GM21529 (cell line): Measurements from ENCODE around the gene ZFP91.
A peak's percentile ranks its signal among the peaks of the same experiment; 100 is the strongest.
"Not testable (repeated sequence)": the region's sequence is repeated elsewhere in the genome, so short reads cannot be mapped to it uniquely, and the experiment has no call there.

ENCODE experiments used
- ATAC-seq: cut with Tn5 transposase; IDR thresholded peaks from one replicate; pipeline ENCODE4 v1.9.1; 2021; ENCODE audit not compliant: unreplicated experiment

Gene ZFP91, protein sequence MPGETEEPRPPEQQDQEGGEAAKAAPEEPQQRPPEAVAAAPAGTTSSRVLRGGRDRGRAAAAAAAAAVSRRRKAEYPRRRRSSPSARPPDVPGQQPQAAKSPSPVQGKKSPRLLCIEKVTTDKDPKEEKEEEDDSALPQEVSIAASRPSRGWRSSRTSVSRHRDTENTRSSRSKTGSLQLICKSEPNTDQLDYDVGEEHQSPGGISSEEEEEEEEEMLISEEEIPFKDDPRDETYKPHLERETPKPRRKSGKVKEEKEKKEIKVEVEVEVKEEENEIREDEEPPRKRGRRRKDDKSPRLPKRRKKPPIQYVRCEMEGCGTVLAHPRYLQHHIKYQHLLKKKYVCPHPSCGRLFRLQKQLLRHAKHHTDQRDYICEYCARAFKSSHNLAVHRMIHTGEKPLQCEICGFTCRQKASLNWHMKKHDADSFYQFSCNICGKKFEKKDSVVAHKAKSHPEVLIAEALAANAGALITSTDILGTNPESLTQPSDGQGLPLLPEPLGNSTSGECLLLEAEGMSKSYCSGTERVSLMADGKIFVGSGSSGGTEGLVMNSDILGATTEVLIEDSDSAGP

DNA sequence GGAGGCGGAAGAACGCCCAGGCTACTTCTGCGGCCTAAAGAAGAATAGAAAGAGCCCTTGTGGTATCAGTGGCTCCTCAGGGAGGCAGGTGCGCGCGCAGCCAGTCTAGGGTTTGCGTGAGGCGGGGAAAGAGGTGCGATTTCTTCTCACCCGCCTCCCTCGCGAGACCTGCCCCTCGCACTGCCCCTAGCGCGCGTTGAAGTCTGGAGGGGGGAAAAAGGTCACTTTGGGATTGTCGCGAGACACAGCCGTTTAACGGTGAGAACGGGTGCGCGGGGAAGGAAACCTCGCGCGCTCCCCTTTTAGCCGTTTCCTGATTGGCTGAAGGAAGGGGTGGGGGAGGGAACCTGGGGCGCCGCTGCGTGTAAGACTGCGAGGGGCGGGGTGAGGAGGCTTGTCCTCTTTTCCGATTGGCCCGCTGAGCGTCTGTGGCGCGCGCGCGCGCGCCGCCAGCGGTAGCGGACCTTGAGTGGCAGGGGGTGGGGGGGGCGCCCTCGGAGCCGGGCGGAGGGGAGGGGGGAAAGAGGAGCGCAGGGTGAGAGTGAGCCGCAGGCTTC, at the start of gene ZFP91:
ZFP91 (plus strand) TSS at position 429 of the 557 bp plus-strand sequence. CDS start 219 bp downstream, outside the sequence.
- ATAC-seq: peak; percentile 33

DNA sequence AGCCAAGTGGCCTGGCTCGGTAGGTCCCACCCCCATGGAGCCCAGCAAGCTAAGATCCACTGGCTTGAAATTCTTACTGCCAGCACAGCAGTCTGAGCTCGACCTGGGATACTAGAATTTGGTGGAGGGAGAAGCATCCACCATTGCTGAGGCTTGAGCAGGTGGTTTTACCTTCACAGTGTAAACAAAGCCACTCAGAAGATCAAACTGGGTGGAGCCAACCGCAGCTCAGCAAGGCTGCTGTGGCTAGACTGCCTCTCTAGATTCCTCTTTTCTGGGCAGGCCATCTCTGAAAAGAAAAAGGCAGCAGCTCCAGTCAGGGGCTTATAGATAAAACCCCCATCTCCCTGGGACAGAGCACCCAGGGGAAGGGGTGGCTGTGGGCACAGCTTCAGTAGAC, 48.6 kb upstream of the ZFP91 start:
- ATAC-seq: no peak

DNA sequence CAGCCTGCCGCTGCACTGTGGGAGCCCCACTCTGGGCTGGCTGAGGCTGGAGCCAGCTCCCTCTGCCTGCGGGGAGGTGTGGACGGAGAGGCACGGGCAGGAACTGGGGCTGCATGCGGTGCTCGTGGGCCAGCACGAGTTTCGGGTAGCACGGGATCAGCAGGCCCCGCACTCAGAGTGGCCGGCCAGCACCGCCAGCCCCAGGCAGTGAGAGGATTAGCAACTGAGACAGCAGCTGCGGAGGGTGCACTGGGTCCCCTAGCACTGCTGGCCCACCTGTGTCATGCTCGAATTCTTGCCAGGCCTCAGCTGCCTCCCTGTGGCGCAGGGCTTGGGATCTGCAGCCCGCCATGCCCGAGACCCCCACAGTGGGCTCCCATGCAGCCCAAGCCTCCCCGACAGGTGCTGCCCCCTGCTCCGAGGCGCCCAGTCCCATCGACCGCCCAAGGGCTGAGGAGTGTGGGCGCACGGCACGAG, 47.0 kb upstream of the ZFP91 start:
- ATAC-seq: no peak

DNA sequence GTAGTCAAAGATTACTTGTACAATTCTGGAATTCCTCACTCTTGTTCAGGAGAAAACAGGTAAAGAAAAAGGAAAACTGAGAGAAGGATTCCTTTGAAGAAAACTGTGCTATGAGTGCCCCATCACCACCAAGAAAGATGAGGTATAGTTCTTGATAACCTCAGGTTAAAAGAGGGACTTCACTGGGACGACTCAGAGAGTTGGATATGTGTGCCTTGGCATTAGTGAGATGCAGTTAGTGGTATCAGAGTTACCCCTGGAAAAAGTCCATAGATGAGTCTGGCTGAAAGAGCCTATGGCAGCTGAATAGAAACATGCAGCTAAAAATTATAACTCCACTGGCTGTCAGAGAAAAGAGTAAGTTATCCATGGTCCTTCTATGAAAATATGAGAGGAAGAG, 32.0 kb upstream of the ZFP91 start:
- ATAC-seq: no peak

DNA sequence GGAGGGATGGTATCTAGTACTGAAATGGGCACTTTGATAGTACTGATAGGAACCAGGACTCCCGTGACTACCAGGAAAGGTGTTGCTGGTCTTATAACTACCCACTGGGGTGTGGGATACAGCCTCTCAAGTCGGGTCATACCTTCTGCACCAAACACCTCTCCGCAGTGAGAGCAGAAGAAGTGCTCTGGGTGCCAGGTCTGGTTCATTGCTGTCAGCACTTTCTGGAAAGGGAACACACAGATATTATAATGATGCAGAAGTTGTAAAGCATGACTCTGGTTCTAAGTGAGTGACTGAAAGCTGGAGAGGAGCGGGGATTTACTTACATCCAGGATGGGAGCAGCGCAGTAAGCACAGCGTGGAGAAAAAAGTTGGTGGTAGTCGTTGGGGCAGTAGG, 29.2 kb upstream of the ZFP91 start:
- no peak for ATAC-seq

DNA sequence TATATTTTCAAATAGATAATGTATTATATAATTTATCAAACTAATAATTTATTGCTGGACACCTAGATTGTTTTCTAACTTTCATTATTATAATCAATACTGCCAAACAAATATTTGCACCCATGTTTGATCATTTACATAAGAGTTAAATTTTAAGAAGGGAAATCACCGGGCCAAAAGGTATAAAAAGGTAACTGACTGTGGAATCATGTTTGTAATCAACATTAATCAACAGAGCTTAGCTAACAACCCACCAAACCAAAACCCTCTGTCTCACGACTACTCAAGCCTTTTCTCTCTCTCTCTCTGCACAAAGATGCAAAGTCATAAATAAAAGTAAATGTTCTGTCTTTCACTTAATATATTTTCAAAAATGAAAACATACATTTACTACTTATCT, 18.0 kb upstream of the ZFP91 start:
- ATAC-seq: no peak

DNA sequence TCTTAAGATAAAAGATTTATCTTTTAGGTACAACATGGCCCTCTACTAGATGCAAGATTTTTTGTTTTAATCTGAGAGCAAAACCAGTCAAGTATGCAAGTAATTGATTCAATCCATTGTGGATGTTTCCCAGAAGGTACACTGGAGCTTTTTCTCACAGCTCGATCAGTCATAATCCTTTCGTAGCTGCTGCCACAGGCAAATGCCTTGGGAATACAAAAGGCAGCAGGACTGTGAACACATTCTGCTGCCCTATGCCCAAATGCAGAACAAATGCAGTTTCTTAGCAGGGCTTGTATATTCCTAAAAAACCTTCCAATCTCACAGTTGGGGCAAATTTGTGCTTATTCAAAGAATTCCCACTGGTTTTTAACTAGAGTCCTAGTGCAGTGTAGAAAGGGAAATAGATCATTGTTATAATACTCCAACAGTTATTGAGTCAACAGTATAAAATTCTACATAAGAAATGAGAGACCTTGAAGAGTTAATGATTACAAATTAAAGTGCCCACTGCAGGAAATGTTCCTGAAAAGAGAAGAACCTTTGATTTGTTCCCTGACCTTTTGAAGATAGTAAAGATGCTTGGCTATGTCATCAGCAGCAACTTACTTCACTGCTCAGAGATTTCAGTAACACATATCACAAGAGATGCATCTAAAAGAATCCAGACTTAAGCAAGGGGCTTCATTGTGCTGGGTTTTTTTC, 17.3 kb upstream of the ZFP91 start:
- ATAC-seq: no peak

DNA sequence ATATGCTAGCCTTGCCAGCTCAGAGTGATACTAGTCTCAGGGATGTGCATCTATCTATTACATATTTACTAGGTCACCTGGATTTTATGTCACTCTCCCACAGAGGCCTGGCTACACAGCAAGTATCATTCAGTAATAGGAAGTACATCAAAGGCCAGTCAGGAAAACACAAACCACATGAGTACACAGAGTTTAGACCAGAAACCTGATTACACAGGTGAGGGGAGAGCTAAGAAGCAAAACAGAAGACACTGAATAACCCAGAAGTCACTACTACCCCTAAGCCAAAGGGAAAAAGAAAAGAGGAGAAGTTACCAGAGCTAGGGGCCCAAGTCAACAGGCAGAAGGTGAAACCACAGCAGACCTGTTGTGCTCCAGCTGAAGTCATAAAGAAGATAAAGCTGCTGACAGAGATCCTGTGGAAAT, 16.5 kb upstream of the ZFP91 start:
- peak; percentile 89 for ATAC-seq

DNA sequence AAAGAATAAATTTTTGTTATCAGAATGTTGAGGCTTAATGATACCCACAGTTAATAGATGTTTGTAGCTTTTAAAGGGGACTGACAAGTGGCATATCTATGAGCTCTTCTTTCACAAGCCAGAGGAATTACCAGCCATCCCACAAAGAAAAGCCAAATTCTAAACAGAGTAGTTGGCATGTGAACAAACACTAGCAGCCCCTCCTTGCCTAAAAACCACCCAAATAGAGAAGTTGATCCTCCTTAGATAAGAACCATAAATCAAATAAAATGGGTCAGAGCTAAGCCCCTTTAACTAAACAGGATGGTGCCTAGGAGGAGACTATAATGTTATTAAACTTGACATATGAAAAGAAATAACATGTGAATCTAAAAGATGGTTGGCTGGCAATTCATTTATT, 14.6 kb upstream of the ZFP91 start:
- no peak for ATAC-seq

DNA sequence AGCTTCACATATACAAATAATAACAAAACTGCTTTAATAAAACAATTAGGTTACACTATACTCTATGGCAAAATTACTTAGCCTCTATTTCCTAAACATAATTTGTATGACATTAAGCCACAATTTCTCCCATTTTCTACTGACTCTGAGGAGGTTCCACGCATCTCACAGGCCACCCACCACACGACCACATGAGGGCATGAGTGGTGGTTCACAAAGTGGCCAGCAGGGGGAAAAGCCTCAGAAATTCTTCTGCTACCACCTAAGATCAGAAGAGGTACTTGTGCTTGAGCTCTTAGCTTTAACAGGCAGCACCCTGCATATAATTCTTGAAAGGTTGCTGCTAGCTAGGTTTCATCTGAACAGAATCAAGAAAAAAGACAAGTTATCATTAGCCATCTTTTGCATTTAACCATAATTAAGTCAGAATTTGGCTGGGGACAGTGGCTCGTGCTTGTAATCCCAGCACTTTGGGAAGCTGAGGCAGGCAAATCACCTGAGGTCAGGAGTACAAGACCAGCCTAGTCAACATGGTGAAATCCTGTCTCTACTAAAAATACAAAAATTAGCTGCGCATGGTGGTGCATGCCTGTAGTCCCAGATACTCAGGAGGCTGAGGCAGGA, 10.9 kb upstream of the ZFP91 start:
- peak; percentile 90 for ATAC-seq

DNA sequence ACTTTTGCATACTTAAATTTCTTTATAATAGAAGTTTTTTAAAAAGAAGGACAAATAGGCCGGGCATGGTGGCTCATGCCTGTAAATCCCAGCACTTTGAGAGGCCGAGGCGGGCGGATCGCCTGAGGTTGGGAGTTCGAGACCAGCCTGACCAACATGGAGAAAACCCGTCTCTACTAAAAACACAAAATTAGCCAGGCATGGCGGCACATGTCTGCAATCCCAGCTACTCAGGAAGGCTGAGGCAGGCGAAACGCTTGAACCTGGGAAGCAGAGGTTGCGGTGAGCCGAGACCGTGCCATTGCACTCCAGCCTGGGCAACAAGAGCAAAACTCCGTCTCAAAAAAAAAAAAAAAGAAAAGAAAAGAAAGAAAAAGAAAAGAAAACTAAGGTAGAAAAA, 6.0 kb upstream of the ZFP91 start:
- ATAC-seq: not testable (repeated sequence)

DNA sequence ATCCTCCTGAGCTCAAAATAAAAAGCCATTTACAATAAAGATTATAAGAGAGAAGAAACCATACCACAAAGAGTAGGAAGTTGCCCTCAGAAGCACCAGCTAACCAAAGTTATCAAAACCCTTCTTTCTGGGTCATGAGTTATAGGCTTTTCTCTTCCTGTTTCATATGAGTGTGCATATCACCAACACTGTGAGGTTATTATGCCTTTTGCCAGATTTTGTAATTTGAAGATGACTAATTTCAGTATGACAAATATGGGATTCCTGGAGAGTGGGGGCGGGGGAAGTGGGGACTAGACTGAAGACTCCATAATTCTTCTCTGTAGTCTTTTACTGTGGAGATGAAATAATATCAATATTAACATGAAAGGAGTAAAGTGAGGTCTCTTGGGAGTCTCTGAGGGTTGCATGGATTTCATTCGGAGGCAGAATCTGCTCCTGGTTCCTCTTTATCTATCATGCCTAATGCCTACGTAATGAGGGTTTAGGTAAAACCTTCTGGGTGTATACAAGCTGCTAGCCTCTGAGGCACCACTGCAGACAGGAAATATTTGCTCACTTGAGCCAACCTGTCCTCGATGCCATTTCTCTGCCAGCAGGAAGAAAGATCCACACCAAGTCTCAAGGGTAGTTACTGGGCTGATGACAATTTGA, 5.3 kb upstream of the ZFP91 start:
- peak; percentile 22 for ATAC-seq

DNA sequence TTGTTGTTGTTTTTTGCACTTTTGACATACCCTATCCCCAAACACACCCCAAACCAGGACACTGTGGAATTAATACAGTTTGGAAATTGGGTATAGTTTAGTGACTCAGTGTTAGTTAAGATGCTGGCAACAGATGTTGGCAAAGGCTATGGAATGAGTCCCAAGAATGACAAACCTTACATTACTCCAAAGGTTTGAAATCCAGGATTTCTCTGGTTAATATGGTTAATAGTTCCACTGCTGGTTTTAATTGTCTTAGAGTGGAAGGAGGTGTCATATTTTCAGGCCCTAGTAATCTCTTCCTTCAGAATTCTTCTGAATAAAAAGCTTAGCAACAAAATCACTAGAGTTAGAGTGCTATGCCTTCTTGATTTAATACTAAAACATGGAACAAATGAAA, 4.0 kb upstream of the ZFP91 start:
- no peak for ATAC-seq

DNA sequence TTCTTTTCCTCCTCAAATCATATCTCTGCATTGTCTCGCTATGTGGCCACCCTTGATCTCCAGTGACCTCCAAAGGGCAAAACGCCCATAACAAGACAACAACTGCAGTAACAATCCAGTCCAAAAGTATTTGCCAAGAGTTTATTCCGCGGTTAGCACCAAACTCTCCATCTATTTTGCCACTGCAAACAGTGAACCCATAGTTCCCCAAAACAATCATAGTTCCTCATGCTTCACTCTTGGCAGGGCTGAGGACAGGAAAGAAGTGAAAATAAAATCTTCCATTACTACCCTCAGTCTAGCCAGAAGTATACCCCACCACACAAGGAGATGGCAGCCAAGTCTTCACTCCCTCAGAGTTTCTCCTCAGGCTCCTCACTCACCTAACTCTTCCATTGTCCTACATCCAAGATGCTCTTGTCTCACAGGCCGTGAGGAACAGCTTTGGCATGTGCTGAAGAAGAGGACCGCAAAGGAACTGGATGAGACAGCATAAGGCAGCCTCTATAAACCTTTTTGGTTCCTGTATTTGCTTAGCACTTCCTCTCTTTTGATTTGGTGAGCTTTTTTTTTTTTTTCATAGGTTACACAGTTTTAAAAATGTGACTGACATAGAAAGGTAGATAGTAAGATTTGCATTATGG, 3.4 kb upstream of the ZFP91 start, which contains the start of gene LPXN:
LPXN (minus strand) TSS at position 480 of the 644 bp plus-strand sequence; CDS start at position 396, 84 bp downstream.
- no peak for ATAC-seq

DNA sequence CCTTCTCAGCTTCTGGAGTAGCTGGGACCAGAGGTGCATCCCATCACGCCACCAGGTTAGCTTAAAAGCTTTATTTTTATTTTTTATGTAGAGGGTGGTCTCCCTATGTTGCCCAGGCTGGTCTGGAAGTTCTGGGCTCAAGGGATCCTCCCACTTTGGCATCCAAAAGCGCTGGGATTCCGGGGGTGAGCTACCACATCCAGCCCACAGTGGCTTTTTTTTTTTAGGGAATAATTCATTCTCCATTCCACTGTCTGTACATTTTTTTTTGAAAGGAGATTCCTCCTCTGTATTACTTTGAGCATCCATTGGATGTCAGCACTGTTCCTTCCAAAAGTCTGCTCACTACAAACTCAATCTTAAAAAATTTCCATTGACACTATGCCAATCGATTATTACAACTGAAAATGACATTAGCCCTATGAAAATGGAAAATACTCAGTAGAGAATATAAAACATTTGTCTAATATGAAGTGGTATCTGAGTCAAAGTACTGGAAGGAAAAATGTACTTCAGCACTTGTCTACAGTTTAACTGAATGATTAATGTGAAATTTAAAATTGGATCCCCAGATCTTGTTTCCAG, 1.9 kb upstream of the ZFP91 start:
- no peak for ATAC-seq

DNA sequence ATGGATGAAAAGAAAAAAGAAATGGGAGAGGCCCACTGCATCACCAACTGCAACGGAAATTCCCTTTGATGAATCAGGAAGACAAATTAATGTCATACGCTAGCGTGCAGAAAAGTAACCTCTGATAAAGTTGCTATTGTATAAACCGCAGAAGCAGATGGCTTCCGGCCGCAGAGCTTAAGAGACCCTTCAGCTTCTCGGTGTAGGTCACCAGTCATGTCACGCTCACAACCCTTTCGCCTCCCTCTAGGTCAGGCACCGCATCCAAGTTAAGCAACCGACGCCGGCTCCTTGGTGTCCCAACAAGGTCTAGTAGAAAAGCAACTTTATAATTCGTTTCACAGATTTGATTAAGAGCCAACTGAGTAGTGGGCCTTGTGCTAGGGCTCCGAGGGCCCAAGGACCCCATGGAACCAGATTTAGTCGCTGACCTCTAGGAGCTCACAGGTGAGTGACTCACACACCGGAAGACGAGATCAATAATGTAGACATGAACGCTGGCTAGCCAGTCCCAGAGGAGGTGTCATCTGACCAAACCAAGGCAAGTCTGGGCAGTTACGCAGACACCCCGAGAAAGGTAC, 1.2 kb upstream of the ZFP91 start:
- ATAC-seq: peak; percentile 47

DNA sequence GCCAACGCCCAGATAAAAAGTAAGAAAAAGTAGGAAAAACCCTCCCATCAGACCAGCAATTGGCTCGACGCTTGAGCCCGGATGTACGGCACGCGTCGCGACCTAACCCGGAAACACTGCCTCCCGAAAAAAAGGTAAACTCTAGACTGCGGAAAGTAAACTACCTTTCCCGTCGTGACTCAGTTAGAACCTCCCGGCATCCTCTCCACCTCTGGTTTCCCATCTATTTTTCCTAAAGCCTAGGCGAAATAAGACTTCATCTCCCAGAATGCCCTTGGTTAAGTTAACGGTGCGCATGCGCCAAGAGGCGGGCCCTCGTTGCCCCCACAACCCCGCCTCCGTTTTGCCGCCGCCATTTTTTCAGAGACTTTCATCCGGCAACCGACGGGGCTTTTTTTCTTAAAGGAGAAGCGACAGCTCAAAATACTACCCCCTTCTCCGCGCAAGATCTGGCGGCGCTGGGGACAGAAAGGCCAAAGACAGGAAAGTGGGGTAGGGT, 678 bp upstream of the ZFP91 start:
- ATAC-seq: no peak

DNA sequence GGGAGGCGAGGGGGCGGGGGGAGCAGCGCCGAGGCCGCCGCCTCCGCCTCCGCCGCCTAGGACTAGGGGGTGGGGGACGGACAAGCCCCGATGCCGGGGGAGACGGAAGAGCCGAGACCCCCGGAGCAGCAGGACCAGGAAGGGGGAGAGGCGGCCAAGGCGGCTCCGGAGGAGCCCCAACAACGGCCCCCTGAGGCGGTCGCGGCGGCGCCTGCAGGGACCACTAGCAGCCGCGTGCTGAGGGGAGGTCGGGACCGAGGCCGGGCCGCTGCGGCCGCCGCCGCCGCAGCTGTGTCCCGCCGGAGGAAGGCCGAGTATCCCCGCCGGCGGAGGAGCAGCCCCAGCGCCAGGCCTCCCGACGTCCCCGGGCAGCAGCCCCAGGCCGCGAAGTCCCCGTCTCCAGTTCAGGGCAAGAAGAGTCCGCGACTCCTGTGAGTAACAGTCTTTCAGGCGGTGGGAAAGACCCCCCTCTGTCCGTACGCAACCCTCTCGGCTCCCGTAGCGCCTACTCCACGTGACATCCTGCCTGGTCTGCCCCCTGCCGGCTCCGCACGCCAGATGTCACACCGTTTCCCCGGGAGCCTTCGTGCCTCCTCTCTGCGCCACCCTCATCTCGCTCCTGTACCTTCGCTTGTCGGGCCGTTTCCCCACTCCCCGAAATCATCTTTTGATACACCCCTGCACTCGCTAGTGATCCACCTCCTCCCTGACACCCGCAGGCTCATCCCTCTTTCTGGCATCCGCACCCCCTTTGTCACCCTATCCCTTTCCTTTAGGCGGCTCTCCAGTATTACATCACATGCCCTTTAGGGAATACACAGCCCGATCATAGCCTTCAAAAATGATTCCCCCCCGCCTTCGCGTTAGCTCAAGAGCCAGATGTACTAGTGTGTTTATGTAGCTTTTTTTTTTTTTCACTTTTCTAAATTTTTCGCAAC, 598 bp downstream of the ZFP91 start:
- peak; percentile 42 for ATAC-seq
